OCI-LY1 (cell line): ENCODE data around the gene RPL23.

Experiments used
- H2AFZ ChIP-seq: fragments of 200-600 bp; sonication (generic), shearing (Covaris generic); 2 replicates; pipeline ENCODE4 v1.6.0; 2014; ENCODE audit warnings: antibody characterized with exemption, mild to moderate bottlenecking, low read length
- H3F3A ChIP-seq: fragments of 200-600 bp; sonication (generic), shearing (Covaris generic); 2 replicates; pipeline ENCODE4 v1.6.0; 2014; ENCODE audit warnings: mild to moderate bottlenecking, antibody characterized with exemption, low read length, moderate library complexity; ENCODE audit not compliant: insufficient read depth
- H3K27ac ChIP-seq: fragments of 200-600 bp; sonication (generic); 2 replicates; pipeline ENCODE4 v1.5.1; 2014; ENCODE audit warnings: low read length, mixed run types, mild to moderate bottlenecking, low read depth; ENCODE audit not compliant: poor library complexity, severe bottlenecking
- H3K27me3 ChIP-seq: fragments of 200-600 bp; sonication (generic); 2 replicates; pipeline ENCODE4 v1.6.0; 2014; ENCODE audit warnings: antibody characterized with exemption, mild to moderate bottlenecking, low read length, moderate library complexity; ENCODE audit not compliant: insufficient read depth
- H3K36me3 ChIP-seq: fragments of 200-600 bp; sonication (generic); 2 replicates; pipeline ENCODE4 v1.6.1; 2014; ENCODE audit warnings: mild to moderate bottlenecking, antibody characterized with exemption, low read length, moderate library complexity, mixed read lengths; ENCODE audit not compliant: insufficient read depth
- H3K4me1 ChIP-seq: fragments of 200-600 bp; sonication (generic); 2 replicates; pipeline ENCODE4 v1.5.1; 2014; ENCODE audit warnings: mild to moderate bottlenecking, low read length, moderate library complexity; ENCODE audit not compliant: insufficient read depth, severe bottlenecking
- H3K4me2 ChIP-seq: fragments of 200-600 bp; sonication (generic), shearing (Covaris generic); 2 replicates; pipeline ENCODE4 v1.6.1; 2014; ENCODE audit warnings: low read length
- H3K4me3 ChIP-seq: fragments of 200-600 bp; sonication (generic); 2 replicates; pipeline ENCODE4 v1.5.1; 2014; ENCODE audit warnings: low read length, low read depth, mild to moderate bottlenecking, mixed read lengths; ENCODE audit not compliant: poor library complexity, severe bottlenecking
- H3K79me2 ChIP-seq: fragments of 200-600 bp; shearing (Covaris generic); 2 replicates; pipeline ENCODE4 v1.6.1; 2016; ENCODE audit warnings: mixed run types, low read length, mixed read lengths; ENCODE audit not compliant: insufficient read depth
- H3K9ac ChIP-seq: fragments of 200-600 bp; sonication (generic), shearing (Covaris generic); 2 replicates; pipeline ENCODE4 v1.6.1; 2014; ENCODE audit warnings: mild to moderate bottlenecking, low read length, mixed read lengths
- H3K9me2 ChIP-seq: fragments of 200-600 bp; sonication (generic), shearing (Covaris generic); 2 replicates; pipeline ENCODE4 v1.6.1; 2014; ENCODE audit warnings: low read depth, mild to moderate bottlenecking, low read length, mixed read lengths
- H3K9me3 ChIP-seq: fragments of 200-600 bp; shearing (Covaris generic); 2 replicates; pipeline ENCODE4 v1.6.1; 2014; ENCODE audit warnings: low read length, mixed read lengths
- H4K20me1 ChIP-seq: fragments of 200-600 bp; sonication (generic), shearing (Covaris generic); 2 replicates; pipeline ENCODE4 v1.6.0; 2016; ENCODE audit warnings: mild to moderate bottlenecking, low read length; ENCODE audit not compliant: insufficient read depth
- EZH2 ChIP-seq: fragments of 200-600 bp; sonication (generic), shearing (Covaris generic); IDR thresholded peaks from 2 replicates; pipeline ENCODE4 v1.8.0; 2017; ENCODE audit warnings: borderline replicate concordance, mixed run types, mild to moderate bottlenecking, antibody characterized with exemption, low read length, moderate library complexity, mixed read lengths
- TF ChIP-seq, protein P1 (sequence below): fragments of 200-600 bp; sonication (generic), shearing (Covaris generic); IDR thresholded peaks from 2 replicates; pipeline ENCODE4 v1.5.1; 2017; ENCODE audit warnings: mild to moderate bottlenecking, antibody characterized with exemption, low read length, moderate library complexity, mixed read lengths

RPL23 gene

DNA sequence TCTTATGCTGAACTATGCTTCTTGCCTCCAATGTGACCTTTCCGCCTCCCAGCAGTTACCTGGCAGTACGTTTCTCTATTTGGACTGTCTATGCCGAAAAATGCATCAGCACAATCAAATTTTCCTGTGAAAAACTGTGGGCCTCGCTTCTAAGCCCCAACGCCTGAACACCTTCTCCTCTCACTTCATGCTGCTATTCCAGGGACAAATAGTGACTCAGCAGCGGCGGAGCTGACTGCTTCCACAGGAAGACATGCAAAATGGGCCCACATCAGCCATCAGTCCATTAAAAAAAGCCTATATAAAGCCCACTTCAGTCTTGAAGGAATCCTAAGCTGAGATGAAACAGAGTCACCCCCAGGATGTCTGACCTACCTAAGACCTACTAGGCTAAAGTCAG lies 43.7 kb downstream of the RPL23 start:
- Histone ChIP-seq H3K9me2 (no peaks in the 10 kb centered on the region), H3K9ac (no peak overlapping the region), H3K27me3 (no peaks in the 10 kb centered on the region), H3K9me3 (no peaks in the 10 kb centered on the region), H4K20me1 (no peaks in the 10 kb centered on the region), H3K79me2 (no peaks in the 10 kb centered on the region), H3K4me3 (no peak overlapping the region), H3F3A (no peaks in the 10 kb centered on the region), H3K4me1 (no peaks in the 10 kb centered on the region), H3K36me3 (peaks cover 82% of the 10 kb centered on the region), H2AFZ (no peak overlapping the region), H3K4me2 (no peak overlapping the region), H3K27ac (no peak overlapping the region)
- TF ChIP-seq, protein P1, sequence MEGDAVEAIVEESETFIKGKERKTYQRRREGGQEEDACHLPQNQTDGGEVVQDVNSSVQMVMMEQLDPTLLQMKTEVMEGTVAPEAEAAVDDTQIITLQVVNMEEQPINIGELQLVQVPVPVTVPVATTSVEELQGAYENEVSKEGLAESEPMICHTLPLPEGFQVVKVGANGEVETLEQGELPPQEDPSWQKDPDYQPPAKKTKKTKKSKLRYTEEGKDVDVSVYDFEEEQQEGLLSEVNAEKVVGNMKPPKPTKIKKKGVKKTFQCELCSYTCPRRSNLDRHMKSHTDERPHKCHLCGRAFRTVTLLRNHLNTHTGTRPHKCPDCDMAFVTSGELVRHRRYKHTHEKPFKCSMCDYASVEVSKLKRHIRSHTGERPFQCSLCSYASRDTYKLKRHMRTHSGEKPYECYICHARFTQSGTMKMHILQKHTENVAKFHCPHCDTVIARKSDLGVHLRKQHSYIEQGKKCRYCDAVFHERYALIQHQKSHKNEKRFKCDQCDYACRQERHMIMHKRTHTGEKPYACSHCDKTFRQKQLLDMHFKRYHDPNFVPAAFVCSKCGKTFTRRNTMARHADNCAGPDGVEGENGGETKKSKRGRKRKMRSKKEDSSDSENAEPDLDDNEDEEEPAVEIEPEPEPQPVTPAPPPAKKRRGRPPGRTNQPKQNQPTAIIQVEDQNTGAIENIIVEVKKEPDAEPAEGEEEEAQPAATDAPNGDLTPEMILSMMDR: no peak
- TF ChIP-seq EZH2: no peak

DNA sequence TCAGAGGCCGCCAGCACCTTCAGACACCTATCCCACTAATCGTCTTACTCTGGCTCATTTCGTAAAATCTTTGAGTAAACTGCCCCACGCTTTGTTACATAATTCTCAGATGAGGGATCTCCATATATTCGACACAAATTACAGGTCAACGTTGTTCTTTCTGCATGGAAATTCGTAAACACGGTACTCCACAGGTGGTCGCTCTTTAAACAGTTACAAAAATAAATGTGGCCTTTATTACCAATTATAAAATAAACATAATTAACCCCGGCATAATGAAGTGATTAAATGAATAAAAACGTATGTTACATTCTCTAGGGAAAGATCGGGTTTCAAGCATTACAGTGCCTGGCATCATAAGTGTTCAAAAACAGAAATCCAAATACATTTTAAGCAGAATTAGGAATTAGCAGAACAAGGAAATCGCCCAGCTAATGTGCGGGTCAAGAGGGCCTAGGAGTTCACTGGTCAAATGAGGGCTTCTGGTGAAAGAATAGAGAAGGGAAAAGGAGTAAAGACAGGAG lies 53.2 kb downstream of the RPL23 start:
- peaks cover 28% of the 10 kb centered on the region for H3K4me1 ChIP-seq
- H3K4me3 ChIP-seq: peak overlapping the region; percentile 84
- no peaks in the 10 kb centered on the region for H3F3A ChIP-seq
- H3K36me3 ChIP-seq: peaks cover 38% of the 10 kb centered on the region
- no peaks in the 10 kb centered on the region for H3K9me3 ChIP-seq
- peak overlapping the region; percentile 67 for H3K4me2 ChIP-seq
- peak overlapping the region; percentile 82 for H3K9ac ChIP-seq
- no peaks in the 10 kb centered on the region for H3K9me2 ChIP-seq
- H3K79me2 ChIP-seq: no peaks in the 10 kb centered on the region
- no peaks in the 10 kb centered on the region for H4K20me1 ChIP-seq
- TF ChIP-seq EZH2: no peak
- TF ChIP-seq, protein P1: no peak
- no peaks in the 10 kb centered on the region for H3K27me3 ChIP-seq
- no peak overlapping the region for H2AFZ ChIP-seq
- no peak overlapping the region for H3K27ac ChIP-seq

DNA sequence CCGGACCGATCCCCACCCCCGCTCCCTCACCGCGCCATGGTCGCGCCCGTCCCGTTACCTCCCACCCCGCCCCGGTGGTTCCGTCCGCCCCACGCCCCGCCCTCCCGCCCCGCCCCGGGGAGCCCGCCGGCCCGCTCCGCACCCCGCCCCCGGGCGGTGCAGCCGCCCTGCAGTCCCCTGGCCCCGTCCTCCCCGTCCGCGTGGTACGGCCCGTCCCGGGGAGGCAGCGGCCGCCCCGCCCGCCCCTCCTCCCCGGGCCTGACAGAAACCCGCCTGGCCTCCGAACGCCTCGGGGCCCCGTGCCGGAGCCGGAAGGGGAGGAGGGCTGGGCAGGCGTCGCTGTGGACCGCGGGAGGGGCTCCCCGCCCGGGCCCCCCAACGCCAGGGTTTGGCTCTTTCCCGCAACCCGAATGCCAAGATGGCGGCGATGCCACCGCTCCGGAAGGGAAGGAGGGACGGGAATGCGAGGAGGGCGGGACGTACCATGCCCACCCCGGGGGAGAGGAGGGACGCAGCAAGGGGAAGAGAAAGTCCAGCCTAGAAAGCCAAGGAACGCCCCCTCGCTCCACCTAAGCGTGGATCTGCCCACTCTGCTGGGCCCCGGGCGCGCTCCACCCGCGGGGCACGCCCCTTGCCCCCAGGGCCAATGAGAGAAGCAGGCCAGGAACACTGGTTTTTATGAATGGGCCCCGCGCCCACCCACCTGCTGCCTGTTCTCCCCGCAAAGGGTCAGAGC lies 53.9 kb downstream of the RPL23 start, which contains the start of gene PIP4K2B:
Gene PIP4K2B, minus strand, starts transcription at position 56 of the 736 bp plus-strand sequence. CDS start 132 bp downstream, outside the sequence.
- Histone ChIP-seq H3K27ac (peak within 1 kb of the TSS; percentile 64), H3K79me2 (no peaks in the 10 kb centered on the region), H4K20me1 (no peaks in the 10 kb centered on the region), H3K4me3 (peak within 1 kb of the TSS; percentile 84), H3K4me2 (peak within 1 kb of the TSS; percentile 97), H3K9ac (peak within 1 kb of the TSS; percentile 88), H3K27me3 (no peaks in the 10 kb centered on the region), H2AFZ (no peak within 1 kb of the TSS), H3K9me3 (no peaks in the 10 kb centered on the region), H3F3A (no peaks in the 10 kb centered on the region), H3K9me2 (no peaks in the 10 kb centered on the region), H3K36me3 (peaks cover 34% of the 10 kb centered on the region), H3K4me1 (peaks cover 28% of the 10 kb centered on the region)
- no peak for TF ChIP-seq EZH2
- TF ChIP-seq, protein P1: no peak
